ENCODE measurements around the gene GDPD2. TPM values are rescaled to one million over a fixed set of nuclear protein-coding genes. Genes with fewer than 3 reads are reported as not detected.

Gene GDPD2
- total RNA-seq, 1 experiment from 2014 or later = 0.44 TPM

GRCh38 chrX:70477734-70478075 lies 54.6 kb downstream of the GDPD2 start:
- Histone ChIP-seq H3K36me3 (ENCODE audit: low read depth) (no peaks in the 10 kb centered on the region), H3K9me2 (ENCODE audit: insufficient read depth) (no peaks in the 10 kb centered on the region), H3K9me3 (ENCODE audit: insufficient read depth, low read depth) (no peaks in the 10 kb centered on the region), H3F3A (ENCODE audit: insufficient read depth, low read depth) (peaks cover 35% of the 10 kb centered on the region; the same call in 1 of the 2 replicates), H3K27me3 (ENCODE audit: insufficient read depth, low read depth) (no peaks in the 10 kb centered on the region), H3K79me2 (ENCODE audit: low read depth) (peaks cover 63% of the 10 kb centered on the region), H3K4me2 (peak overlapping the region; percentile 70), H3K4me1 (replicated peaks; ENCODE audit: insufficient read depth) (peaks cover 56% of the 10 kb centered on the region), H3K4me3 (peak overlapping the region; percentile 32; the same call in 1 of the 2 replicates), H2AFZ (no peak overlapping the region), H3K27ac (peak overlapping the region; percentile 76), H4K20me1 (ENCODE audit: insufficient read depth) (peaks cover 7% of the 10 kb centered on the region; the same call in 1 of the 2 replicates)
- TSS peak; percentile 10 for BruUV-seq (replicated peaks)
- no peak for DNase-seq
- intact Hi-C loops (cut with micrococcal nuclease; ENCODE audit: unreplicated experiment) = no loop called here
- ChIA-PET CTCF (no interaction called here), POLR2A (ENCODE audit: unreplicated experiment) (no interaction called here)
- TF ChIP-seq EZH2 (IDR thresholded peaks at IDR 0.05; ENCODE audit: low read depth) (no peak), CTCF (conservative IDR thresholded peaks at IDR 0.05) (no peak)

- Histone ChIP-seq H3K27ac (peak overlapping the region; percentile 76), H2AFZ (no peak overlapping the region), H3F3A (ENCODE audit: insufficient read depth, low read depth) (peaks cover 35% of the 10 kb centered on the region; the same call in 1 of the 2 replicates), H3K9me2 (ENCODE audit: insufficient read depth) (no peaks in the 10 kb centered on the region), H3K9me3 (ENCODE audit: insufficient read depth, low read depth) (no peaks in the 10 kb centered on the region), H3K27me3 (ENCODE audit: insufficient read depth, low read depth) (no peaks in the 10 kb centered on the region), H3K4me1 (replicated peaks; ENCODE audit: insufficient read depth) (peaks cover 56% of the 10 kb centered on the region), H3K36me3 (ENCODE audit: low read depth) (no peaks in the 10 kb centered on the region), H3K4me2 (peak overlapping the region; percentile 70), H3K79me2 (ENCODE audit: low read depth) (peaks cover 63% of the 10 kb centered on the region), H4K20me1 (ENCODE audit: insufficient read depth) (peaks cover 7% of the 10 kb centered on the region; the same call in 1 of the 2 replicates), H3K4me3 (no peak overlapping the region)
- intact Hi-C loops (cut with micrococcal nuclease; ENCODE audit: unreplicated experiment) = no loop called here
- no TSS peak for BruUV-seq (replicated peaks)
- CTCF ChIA-PET = no interaction called here
- no peak for DNase-seq
- POLR2A ChIA-PET (ENCODE audit: unreplicated experiment) = interaction anchor here (0.7 kb wide), 1 partner anchor 1255 kb away, joined by 4 read pairs; no protein-coding TSS in a partner anchor
- no peak for TF ChIP-seq EZH2 (IDR thresholded peaks at IDR 0.05; ENCODE audit: low read depth)
- no peak for TF ChIP-seq CTCF (conservative IDR thresholded peaks at IDR 0.05)
Observed at GRCh38 chrX:70478526-70479245, 55.6 kb downstream of the GDPD2 start.

- H3K9me3 ChIP-seq (ENCODE audit: insufficient read depth, low read depth) = no peaks in the 10 kb centered on the region
- peaks cover 35% of the 10 kb centered on the region; the same call in 1 of the 2 replicates for H3F3A ChIP-seq (ENCODE audit: insufficient read depth, low read depth)
- H3K36me3 ChIP-seq (ENCODE audit: low read depth) = no peaks in the 10 kb centered on the region
- peaks cover 7% of the 10 kb centered on the region; the same call in 1 of the 2 replicates for H4K20me1 ChIP-seq (ENCODE audit: insufficient read depth)
- H3K4me3 ChIP-seq = no peak overlapping the region
- ChIA-PET CTCF (no interaction called here), POLR2A (ENCODE audit: unreplicated experiment) (interaction anchor here (0.7 kb wide), 1 partner anchor 1255 kb away, joined by 4 read pairs; no protein-coding TSS in a partner anchor)
- H3K27ac ChIP-seq = peak overlapping the region; percentile 76
- peak in 1 of 2 experiments; percentile 82 for DNase-seq
- no peaks in the 10 kb centered on the region for H3K9me2 ChIP-seq (ENCODE audit: insufficient read depth)
- peak overlapping the region; percentile 70 for H3K4me2 ChIP-seq
- intact Hi-C loops (cut with micrococcal nuclease; ENCODE audit: unreplicated experiment) = no loop called here
- H2AFZ ChIP-seq = no peak overlapping the region
- peaks cover 56% of the 10 kb centered on the region for H3K4me1 ChIP-seq (replicated peaks; ENCODE audit: insufficient read depth)
- BruUV-seq (replicated peaks) = no TSS peak
- no peaks in the 10 kb centered on the region for H3K27me3 ChIP-seq (ENCODE audit: insufficient read depth, low read depth)
- no peak for TF ChIP-seq CTCF (conservative IDR thresholded peaks at IDR 0.05)
- TF ChIP-seq EZH2 (IDR thresholded peaks at IDR 0.05; ENCODE audit: low read depth) = no peak
- H3K79me2 ChIP-seq (ENCODE audit: low read depth) = peaks cover 60% of the 10 kb centered on the region
Observed at GRCh38 chrX:70479247-70479921, 56.3 kb downstream of the GDPD2 start.

All from PC-9 (cell line).